ENCODE measurements around the gene RCAN1. TPM values are rescaled to one million over a fixed set of nuclear protein-coding genes. Genes with fewer than 3 reads are reported as not detected.

The RCAN1 gene
- polyA plus RNA-seq, 2 of the 4 experiments (the other 2 are of a cell fraction), result 10.2 to 11.9 TPM

DNA sequence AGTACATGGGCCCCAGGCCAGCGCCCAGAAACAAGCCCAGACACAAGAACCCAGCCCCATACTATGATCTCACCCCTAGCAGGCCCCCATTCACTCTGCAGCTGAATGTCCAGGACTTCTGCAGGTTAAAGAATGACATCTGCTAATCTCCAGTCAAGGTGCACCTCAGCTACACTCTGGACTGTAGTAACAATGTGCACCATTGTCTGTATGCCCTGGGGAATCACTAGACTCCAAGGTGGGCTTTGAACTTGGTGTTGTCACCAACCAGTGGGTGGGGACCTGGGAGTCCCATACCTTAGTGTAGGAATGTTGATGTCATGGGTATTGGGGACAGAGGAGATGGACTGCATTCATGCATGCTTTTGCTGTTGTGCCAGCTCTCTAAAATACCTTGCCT lies 113.2 kb downstream of the RCAN1 start:
- WGBS (ENCODE audit: missing lambda C conversion rate), result 0% methylated on average over 1 of the region's 1 CpG
- Histone ChIP-seq H3K9me3 (no peaks in the 10 kb centered on the region), H3K4me3 (no peak overlapping the region), H3K4me1 (no peaks in the 10 kb centered on the region), H3K27ac (no peak overlapping the region), H3K4me2 (no peak overlapping the region)
- ChIA-PET CTCF (interaction anchor here (1.0 kb wide), 1 partner anchor 101 kb away, joined by 7 read pairs; no protein-coding TSS in a partner anchor), POLR2A (no interaction called here)
- ATAC-seq, result no peak
- TF ChIP-seq RCOR1 (IDR thresholded peaks at IDR 0.05; ENCODE audit: low read depth, low read length) (no peak), EP300 (IDR thresholded peaks at IDR 0.05) (no peak)
- no peak for DNase-seq (ENCODE audit: low read depth in 1 of 2, low spot score in 1 of 2)
- no peak for FAIRE-seq

DNA sequence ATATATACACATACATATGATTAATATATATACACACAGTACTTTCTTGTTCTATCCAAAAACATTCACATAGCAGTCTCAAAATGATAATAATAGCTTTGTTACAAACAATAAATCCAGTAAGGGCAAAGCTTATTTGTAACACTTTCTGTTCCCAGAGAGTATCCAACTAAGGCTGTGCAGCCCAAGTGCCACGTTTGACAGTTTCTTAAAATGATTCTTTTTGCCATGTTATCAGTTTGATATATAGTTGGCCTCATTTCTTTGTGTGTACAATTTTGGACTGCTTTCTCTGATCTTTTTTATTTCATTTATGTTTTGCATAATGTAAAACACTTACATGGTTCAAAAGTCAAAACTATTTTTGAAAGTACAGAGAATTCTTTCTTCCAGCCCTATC lies 114.7 kb downstream of the RCAN1 start:
- Histone ChIP-seq H3K4me3 (no peak overlapping the region), H3K9me3 (no peaks in the 10 kb centered on the region), H3K4me2 (no peak overlapping the region), H3K27ac (no peak overlapping the region), H3K4me1 (no peaks in the 10 kb centered on the region)
- ChIA-PET POLR2A (no interaction called here), CTCF (interaction anchor here (3.4 kb wide), 1 partner anchor 103 kb away, joined by 11 read pairs; no protein-coding TSS in a partner anchor)
- no peak for ATAC-seq
- DNase-seq (ENCODE audit: low read depth in 1 of 2, low spot score in 1 of 2), result no peak
- FAIRE-seq, result no peak
- 6% methylated on average over 1 of the region's 1 CpG for WGBS (ENCODE audit: missing lambda C conversion rate)
- TF ChIP-seq BHLHE40 (IDR thresholded peaks at IDR 0.05; ENCODE audit: low read depth, low read length) (no peak), KDM5A (IDR thresholded peaks at IDR 0.05) (no peak), HOXB5 (CRISPR knock-in tag; IDR thresholded peaks at IDR 0.05) (no peak), HOXA7 (CRISPR knock-in tag; IDR thresholded peaks at IDR 0.05) (no peak), HOXB13 (CRISPR knock-in tag; IDR thresholded peaks at IDR 0.05; ENCODE audit: low read depth) (no peak), ZNF302 (CRISPR knock-in tag; IDR thresholded peaks at IDR 0.05) (no peak), FOSB (CRISPR knock-in tag; IDR thresholded peaks at IDR 0.05) (no peak), SMC3 (IDR thresholded peaks at IDR 0.05) (no peak), POLR2AphosphoS2 (conservative IDR thresholded peaks at IDR 0.05; ENCODE audit: low read length) (no peak), HDAC2 (IDR thresholded peaks at IDR 0.05) (no peak), PHF8 (IDR thresholded peaks at IDR 0.05; ENCODE audit: borderline replicate concordance, low read depth) (no peak), EP300 (IDR thresholded peaks at IDR 0.05) (no peak), FOSL2 (IDR thresholded peaks at IDR 0.05) (no peak), FOSL2 (CRISPR knock-in tag; IDR thresholded peaks at IDR 0.05) (no peak), CBX8 (IDR thresholded peaks at IDR 0.05) (no peak), KDM1A (IDR thresholded peaks at IDR 0.05; ENCODE audit: low read depth) (no peak), MAFK (IDR thresholded peaks at IDR 0.05; ENCODE audit: partially characterized antibody) (no peak), RARB (CRISPR knock-in tag; IDR thresholded peaks at IDR 0.05) (no peak)
- TF ChIP-seq, protein P1, sequence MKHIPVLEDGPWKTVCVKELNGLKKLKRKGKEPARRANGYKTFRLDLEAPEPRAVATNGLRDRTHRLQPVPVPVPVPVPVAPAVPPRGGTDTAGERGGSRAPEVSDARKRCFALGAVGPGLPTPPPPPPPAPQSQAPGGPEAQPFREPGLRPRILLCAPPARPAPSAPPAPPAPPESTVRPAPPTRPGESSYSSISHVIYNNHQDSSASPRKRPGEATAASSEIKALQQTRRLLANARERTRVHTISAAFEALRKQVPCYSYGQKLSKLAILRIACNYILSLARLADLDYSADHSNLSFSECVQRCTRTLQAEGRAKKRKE (CRISPR knock-in tag; IDR thresholded peaks at IDR 0.05; ENCODE audit: low read depth), result no peak
- TF ChIP-seq, protein P2, sequence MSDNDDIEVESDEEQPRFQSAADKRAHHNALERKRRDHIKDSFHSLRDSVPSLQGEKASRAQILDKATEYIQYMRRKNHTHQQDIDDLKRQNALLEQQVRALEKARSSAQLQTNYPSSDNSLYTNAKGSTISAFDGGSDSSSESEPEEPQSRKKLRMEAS (IDR thresholded peaks at IDR 0.05), result no peak
- TF ChIP-seq, protein P3, sequence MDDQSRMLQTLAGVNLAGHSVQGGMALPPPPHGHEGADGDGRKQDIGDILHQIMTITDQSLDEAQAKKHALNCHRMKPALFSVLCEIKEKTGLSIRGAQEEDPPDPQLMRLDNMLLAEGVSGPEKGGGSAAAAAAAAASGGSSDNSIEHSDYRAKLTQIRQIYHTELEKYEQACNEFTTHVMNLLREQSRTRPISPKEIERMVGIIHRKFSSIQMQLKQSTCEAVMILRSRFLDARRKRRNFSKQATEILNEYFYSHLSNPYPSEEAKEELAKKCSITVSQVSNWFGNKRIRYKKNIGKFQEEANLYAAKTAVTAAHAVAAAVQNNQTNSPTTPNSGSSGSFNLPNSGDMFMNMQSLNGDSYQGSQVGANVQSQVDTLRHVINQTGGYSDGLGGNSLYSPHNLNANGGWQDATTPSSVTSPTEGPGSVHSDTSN (IDR thresholded peaks at IDR 0.05), result no peak

GRCh38 chr21:34499116-34499515 lies 115.8 kb downstream of the RCAN1 start:
- no peak overlapping the region for H3K4me2 ChIP-seq
- ATAC-seq, result no peak
- no peak overlapping the region for H3K27ac ChIP-seq
- WGBS (ENCODE audit: missing lambda C conversion rate), result 24% methylated on average over 3 of the region's 4 CpGs
- no peak for DNase-seq (ENCODE audit: low read depth in 1 of 2, low spot score in 1 of 2)
- TF ChIP-seq EHMT2 (IDR thresholded peaks at IDR 0.05; ENCODE audit: low read depth), result no peak
- TF ChIP-seq CEBPB (IDR thresholded peaks at IDR 0.05), result no peak
- TF ChIP-seq CBX8 (IDR thresholded peaks at IDR 0.05), result no peak
- TF ChIP-seq, protein P2 (IDR thresholded peaks at IDR 0.05), result no peak
- no peak for TF ChIP-seq MYC (IDR thresholded peaks at IDR 0.05; ENCODE audit: borderline replicate concordance, low read length)
- TF ChIP-seq HMGXB4 (CRISPR knock-in tag; IDR thresholded peaks at IDR 0.05; ENCODE audit: borderline replicate concordance), result no peak
- no peak for TF ChIP-seq POLR2A (IDR thresholded peaks at IDR 0.05; ENCODE audit: low read length)
- no peaks in the 10 kb centered on the region for H3K9me3 ChIP-seq
- H3K4me3 ChIP-seq, result no peak overlapping the region
- CTCF ChIA-PET, result interaction anchor here (1.3 to 3.4 kb wide), 2 partner anchors 11 to 104 kb away, joined by 5 to 11 read pairs; no protein-coding TSS in a partner anchor
- POLR2A ChIA-PET, result no interaction called here
- FAIRE-seq, result no peak
- no peaks in the 10 kb centered on the region for H3K4me1 ChIP-seq
